Smooth muscle cell (in vitro differentiated cells): ENCODE results near the gene SMYD5. TPM values are rescaled to one million over a fixed set of nuclear protein-coding genes. Genes with fewer than 3 reads are reported as not detected.

Experiments used
- DNase-seq: peaks from one replicate; lab custom pipeline; 2025; ENCODE audit not compliant: unreplicated experiment; lab: John Stamatoyannopoulos, UW
- H2AFZ ChIP-seq: fragments of 200-600 bp; sonication (generic); 2 replicates; pipeline ENCODE4 v1.6.0; 2016; ENCODE audit warnings: antibody characterized with exemption, low read depth, mild to moderate bottlenecking
- H3F3A ChIP-seq: fragments of 200-600 bp; sonication (generic); 2 replicates; pipeline ENCODE4 v1.6.0; 2017; ENCODE audit warnings: antibody characterized with exemption, low read depth
- H3K27ac ChIP-seq: fragments of 200-600 bp; sonication (generic); 2 replicates; pipeline ENCODE4 v1.5.1; 2016; ENCODE audit warnings: low read depth, mild to moderate bottlenecking
- H3K27me3 ChIP-seq: fragments of 200-600 bp; sonication (generic); 2 replicates; pipeline ENCODE4 v1.6.1; 2016; ENCODE audit warnings: low read depth, mild to moderate bottlenecking
- H3K36me3 ChIP-seq: fragments of 200-600 bp; sonication (generic); 2 replicates; pipeline ENCODE4 v1.5.1; 2016; ENCODE audit warnings: low read depth
- H3K4me1 ChIP-seq: fragments of 200-600 bp; sonication (generic); 2 replicates; pipeline ENCODE4 v1.5.1; 2016; ENCODE audit warnings: low read depth
- H3K4me2 ChIP-seq: fragments of 200-600 bp; sonication (generic); 2 replicates; pipeline ENCODE4 v1.6.0; 2016; ENCODE audit warnings: mild to moderate bottlenecking
- H3K4me3 ChIP-seq: fragments of 200-600 bp; sonication (generic); 2 replicates; pipeline ENCODE4 v1.5.1; 2016; ENCODE audit warnings: mild to moderate bottlenecking
- H3K79me2 ChIP-seq: fragments of 200-600 bp; sonication (generic); 2 replicates; pipeline ENCODE4 v1.6.0; 2016; ENCODE audit warnings: low read depth, mild to moderate bottlenecking
- H3K9ac ChIP-seq: fragments of 200-600 bp; sonication (generic); 2 replicates; pipeline ENCODE4 v1.6.0; 2016; ENCODE audit warnings: low read depth
- H3K9me3 ChIP-seq: fragments of 200-600 bp; sonication (generic); replicated peaks from 2 replicates; pipeline ENCODE4 v1.5.1; 2016; ENCODE audit warnings: low read depth
- H4K20me1 ChIP-seq: fragments of 200-600 bp; sonication (generic); 2 replicates; pipeline ENCODE4 v1.6.0; 2016; ENCODE audit warnings: low read depth
- WGBS: methylation state at CpG from one replicate; pipeline ENCODE4 v1.1.7; 2016; ENCODE audit warnings: low lambda C conversion rate; 5-methylcytosine and 5-hydroxymethylcytosine counted together
- polyA plus RNA-seq: library from polyadenylated mRNA; unstranded; fragments of >200 nt; fragmentation: Nextera tagmentation; extraction: Ambion mirVana; gene quantifications from 2 replicates; pipeline ENCODE4 v1.2.1, GENCODE V29; 2016
- total RNA-seq: library from RNA; depleted of rRNA; stranded (reverse); fragments of >200 nt; gene quantifications from 2 replicates; pipeline ENCODE4 v1.2.3, GENCODE V29; 2014
- TF ChIP-seq, protein P1 (sequence below): fragments of 200-600 bp; sonication (generic); IDR thresholded peaks from 2 replicates; pipeline ENCODE4 v1.5.1; 2017; ENCODE audit warnings: borderline replicate concordance, mild to moderate bottlenecking, antibody characterized with exemption; ENCODE audit not compliant: insufficient read depth, poor library complexity, severe bottlenecking

Gene SMYD5
- total and polyA plus RNA-seq, 2 experiments from 2014 or later, result 10.8 to 16.5 TPM

DNA sequence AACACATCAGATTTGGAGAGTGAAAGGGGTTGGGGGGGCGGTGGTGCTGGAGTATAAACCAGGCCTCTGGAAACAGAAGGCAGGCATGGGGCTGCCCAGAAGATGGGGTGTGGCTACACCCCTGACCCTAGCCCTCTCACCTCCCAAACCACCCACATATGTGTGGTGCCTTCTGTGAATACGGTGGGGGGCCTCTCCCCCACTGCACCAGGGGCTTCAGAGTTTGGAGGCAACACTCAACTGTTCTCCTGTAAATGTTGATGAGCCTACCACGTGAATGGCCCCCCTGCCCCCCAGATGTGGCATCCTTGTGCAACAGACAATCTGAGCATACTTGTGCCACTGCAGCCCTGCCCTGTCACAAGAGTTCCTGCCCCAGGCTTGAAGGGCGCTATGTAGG is 50.7 kb downstream of the SMYD5 start:
- H3K4me3 ChIP-seq, result no peak overlapping the region
- H4K20me1 ChIP-seq, result peaks cover 16% of the 10 kb centered on the region
- DNase-seq, result no peak
- H3K9ac ChIP-seq, result no peak overlapping the region
- no peak overlapping the region for H3K27ac ChIP-seq
- H3K79me2 ChIP-seq, result no peaks in the 10 kb centered on the region
- no peak overlapping the region for H2AFZ ChIP-seq
- no peaks in the 10 kb centered on the region for H3K36me3 ChIP-seq
- no peaks in the 10 kb centered on the region for H3K9me3 ChIP-seq
- TF ChIP-seq, protein P1, sequence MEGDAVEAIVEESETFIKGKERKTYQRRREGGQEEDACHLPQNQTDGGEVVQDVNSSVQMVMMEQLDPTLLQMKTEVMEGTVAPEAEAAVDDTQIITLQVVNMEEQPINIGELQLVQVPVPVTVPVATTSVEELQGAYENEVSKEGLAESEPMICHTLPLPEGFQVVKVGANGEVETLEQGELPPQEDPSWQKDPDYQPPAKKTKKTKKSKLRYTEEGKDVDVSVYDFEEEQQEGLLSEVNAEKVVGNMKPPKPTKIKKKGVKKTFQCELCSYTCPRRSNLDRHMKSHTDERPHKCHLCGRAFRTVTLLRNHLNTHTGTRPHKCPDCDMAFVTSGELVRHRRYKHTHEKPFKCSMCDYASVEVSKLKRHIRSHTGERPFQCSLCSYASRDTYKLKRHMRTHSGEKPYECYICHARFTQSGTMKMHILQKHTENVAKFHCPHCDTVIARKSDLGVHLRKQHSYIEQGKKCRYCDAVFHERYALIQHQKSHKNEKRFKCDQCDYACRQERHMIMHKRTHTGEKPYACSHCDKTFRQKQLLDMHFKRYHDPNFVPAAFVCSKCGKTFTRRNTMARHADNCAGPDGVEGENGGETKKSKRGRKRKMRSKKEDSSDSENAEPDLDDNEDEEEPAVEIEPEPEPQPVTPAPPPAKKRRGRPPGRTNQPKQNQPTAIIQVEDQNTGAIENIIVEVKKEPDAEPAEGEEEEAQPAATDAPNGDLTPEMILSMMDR, result no peak
- H3K4me2 ChIP-seq, result no peak overlapping the region
- WGBS, result 91% methylated on average over 4 of the region's 4 CpGs
- H3K27me3 ChIP-seq, result peaks cover 25% of the 10 kb centered on the region
- peaks cover 8% of the 10 kb centered on the region for H3K4me1 ChIP-seq
- H3F3A ChIP-seq, result no peaks in the 10 kb centered on the region

DNA sequence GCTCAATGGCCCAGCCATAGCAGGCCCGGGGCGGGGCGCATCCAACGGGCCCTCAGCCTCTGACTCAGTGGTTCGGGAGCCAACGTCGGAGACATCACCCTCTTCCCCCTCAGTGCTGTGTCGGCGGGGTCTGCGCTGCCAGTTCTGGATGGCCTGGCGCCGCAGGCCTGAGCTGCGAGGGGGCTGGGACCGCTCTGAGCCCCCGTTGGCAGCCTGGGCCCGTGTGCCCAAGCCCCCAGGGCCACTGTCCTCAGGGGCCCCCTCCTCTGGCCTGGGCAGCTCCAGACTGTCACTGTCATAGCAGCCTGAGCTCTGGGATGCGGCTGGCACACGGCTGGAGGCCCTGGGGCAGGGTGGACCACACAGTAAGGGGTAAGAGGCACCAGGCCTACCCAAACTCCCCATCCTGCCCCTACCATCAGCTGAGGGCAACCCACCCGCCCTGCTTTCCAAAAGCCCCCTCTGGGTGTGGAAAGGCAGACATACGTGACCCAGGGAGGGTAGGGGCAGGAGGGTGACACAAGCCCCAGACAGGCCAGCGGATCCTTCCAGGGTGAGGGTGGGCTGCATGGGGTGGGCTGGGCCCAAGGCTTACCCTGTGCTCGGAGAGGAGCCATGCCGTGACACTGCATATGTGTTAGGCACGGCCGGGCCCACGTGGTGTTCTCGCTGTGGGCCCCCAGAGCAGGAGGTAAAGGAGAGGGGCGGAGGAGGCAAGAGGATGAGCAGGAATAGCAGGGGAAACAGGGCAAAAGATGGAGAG is 51.4 kb downstream of the SMYD5 start:
- H3K27ac ChIP-seq, result no peak overlapping the region
- no peak overlapping the region for H3K4me3 ChIP-seq
- H3F3A ChIP-seq, result no peaks in the 10 kb centered on the region
- no peak overlapping the region for H3K9ac ChIP-seq
- DNase-seq, result no peak
- H3K27me3 ChIP-seq, result peaks cover 32% of the 10 kb centered on the region
- H3K4me2 ChIP-seq, result no peak overlapping the region
- no peak overlapping the region for H2AFZ ChIP-seq
- 95% methylated on average over 24 of the region's 28 CpGs for WGBS
- H3K4me1 ChIP-seq, result peaks cover 8% of the 10 kb centered on the region
- H3K36me3 ChIP-seq, result no peaks in the 10 kb centered on the region
- TF ChIP-seq, protein P1, result no peak
- no peaks in the 10 kb centered on the region for H3K9me3 ChIP-seq
- no peaks in the 10 kb centered on the region for H3K79me2 ChIP-seq
- peaks cover 16% of the 10 kb centered on the region for H4K20me1 ChIP-seq

DNA sequence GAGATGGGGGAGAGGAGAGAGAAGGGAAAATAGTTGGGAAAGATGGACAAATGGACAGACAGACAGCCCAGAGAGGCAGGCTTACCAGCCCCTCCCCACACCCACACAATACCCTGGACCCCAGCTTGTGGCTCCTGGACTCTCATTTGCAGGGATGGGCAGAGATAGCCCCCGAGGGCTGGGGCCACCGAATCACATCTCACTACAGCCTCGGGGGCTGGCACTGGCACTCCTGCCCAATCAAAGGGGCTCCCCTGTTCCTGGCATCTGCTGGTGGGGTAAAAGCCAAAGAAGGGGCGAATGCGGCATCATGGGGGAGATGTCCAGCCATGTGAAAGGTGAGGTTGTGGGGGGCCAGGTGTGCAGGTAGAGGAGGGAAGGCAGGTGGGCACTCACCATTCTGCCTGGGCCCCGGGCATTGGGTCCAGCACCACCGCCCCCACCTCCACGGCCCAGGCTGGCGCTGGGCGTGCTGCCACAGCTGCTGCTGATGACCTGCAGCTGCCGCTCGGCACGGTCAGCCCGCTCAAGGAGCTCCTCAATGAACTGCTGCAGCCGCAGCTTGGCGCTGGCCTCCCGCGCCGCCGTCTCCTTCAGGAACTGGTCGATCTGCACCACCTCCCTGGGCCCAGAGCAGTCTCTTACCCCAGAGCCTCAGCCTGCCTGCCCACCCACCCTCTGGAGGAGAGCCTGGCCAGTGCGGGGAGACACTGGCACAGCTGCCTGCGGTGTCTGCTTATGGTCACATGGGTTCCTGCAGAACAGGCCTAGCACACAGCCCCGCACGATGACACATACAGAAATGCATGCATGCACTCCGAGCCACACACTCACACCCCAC is 52.2 kb downstream of the SMYD5 start:
- H3K9me3 ChIP-seq, result no peaks in the 10 kb centered on the region
- DNase-seq, result no peak
- H3K27ac ChIP-seq, result no peak overlapping the region
- peaks cover 16% of the 10 kb centered on the region for H4K20me1 ChIP-seq
- no peaks in the 10 kb centered on the region for H3K36me3 ChIP-seq
- no peaks in the 10 kb centered on the region for H3K79me2 ChIP-seq
- TF ChIP-seq, protein P1, result no peak
- peaks cover 40% of the 10 kb centered on the region for H3K27me3 ChIP-seq
- H3K4me3 ChIP-seq, result no peak overlapping the region
- peaks cover 8% of the 10 kb centered on the region for H3K4me1 ChIP-seq
- H3K9ac ChIP-seq, result no peak overlapping the region
- H2AFZ ChIP-seq, result no peak overlapping the region
- no peak overlapping the region for H3K4me2 ChIP-seq
- WGBS, result 89% methylated on average over 20 of the region's 26 CpGs
- H3F3A ChIP-seq, result no peaks in the 10 kb centered on the region
